ENCODE results near the gene NF2.

GRCh38 chr22:29642694-29643093, 39.3 kb downstream of the NF2 start:
- no peak for TF ChIP-seq CTCF (IDR thresholded peaks at IDR 0.05)
- TF ChIP-seq POLR2A (IDR thresholded peaks at IDR 0.05; ENCODE audit: low read length) = no peak
- TF ChIP-seq SMC3 (IDR thresholded peaks at IDR 0.05) = no peak
- TF ChIP-seq BHLHE40 (IDR thresholded peaks at IDR 0.05; ENCODE audit: low read depth, low read length) = no peak
- no peak for TF ChIP-seq MYC (IDR thresholded peaks at IDR 0.05; ENCODE audit: borderline replicate concordance, low read length)
- no peak for TF ChIP-seq ZSCAN20 (CRISPR knock-in tag; IDR thresholded peaks at IDR 0.05)
- no peak for TF ChIP-seq RAD21 (conservative IDR thresholded peaks at IDR 0.05 in 1 of 2, IDR thresholded peaks at IDR 0.05 in 1 of 2)
- no peak for TF ChIP-seq HDAC2 (IDR thresholded peaks at IDR 0.05)
- TF ChIP-seq MAX (IDR thresholded peaks at IDR 0.05) = no peak
- TF ChIP-seq ESRRA (IDR thresholded peaks at IDR 0.05; ENCODE audit: borderline replicate concordance, low read length) = no peak

Measured in A549 (cell line).